GM23248 (cell line): ENCODE data around the gene VCL.

Source experiments
- EZH2 ChIP-seq: fragments of 200-600 bp; sonication (generic); IDR thresholded peaks from 2 replicates; pipeline ENCODE4 v1.6.1; 2018; ENCODE audit warnings: antibody characterized with exemption, mild to moderate bottlenecking; ENCODE audit not compliant: insufficient read depth, poor library complexity, severe bottlenecking
- EZH2phosphoT487 ChIP-seq: fragments of 200-600 bp; sonication (generic); IDR thresholded peaks from 2 replicates; pipeline ENCODE4 v1.6.1; 2018; ENCODE audit warnings: antibody characterized with exemption, moderate library complexity, mild to moderate bottlenecking, low read depth; ENCODE audit not compliant: insufficient read depth

- TF ChIP-seq EZH2phosphoT487 (no peak), EZH2 (no peak)
These were observed 14.6 kb downstream of the VCL start for GRCh38 chr10:74012480-74012879.
